H1 (cell line): ENCODE measurements around the gene ITM2B. TPM values are rescaled to one million over a fixed set of nuclear protein-coding genes. Genes with fewer than 3 reads are reported as not detected.

Source experiments
- CTCF ChIA-PET: fragments of 300-600 bp; sonication (Branson Sonifier 250); formaldehyde crosslinking; loops from one replicate; lab custom pipeline; 2021; ENCODE audit not compliant: partially characterized antibody; lab: Charles Lee
- POLR2A ChIA-PET: fragments of 300-600 bp; sonication (Branson Sonifier 250); formaldehyde crosslinking; loops from one replicate; lab custom pipeline; 2021; ENCODE audit warnings: inconsistent platforms; ENCODE audit not compliant: partially characterized antibody; lab: Charles Lee
- DNase-seq, 2 experiments: peaks; one replicate each; pipeline versions ENCODE4 v3.0.0 to v3.0.0-alpha.2; 2010 to 2022; ENCODE audit warnings: low spot score in 2 of 2, low read depth in 1 of 2, mixed read lengths in 1 of 2
- FAIRE-seq: peaks from 2 replicates; lab custom pipeline; 2011; peaks lifted over from hg19 to GRCh38; lab: Jason Lieb, UNC
- H2AFZ ChIP-seq: 2 replicates; pipeline ENCODE4 v1.8.1; 2012; ENCODE audit warnings: low read length, inconsistent platforms
- H2AK5ac ChIP-seq: 2 replicates; pipeline ENCODE4 v1.6.1; 2013; ENCODE audit warnings: low read depth, low read length
- H2BK120ac ChIP-seq: replicated peaks from 2 replicates; pipeline ENCODE3; 2013; ENCODE audit warnings: low read depth, low read length, inconsistent platforms
- H2BK12ac ChIP-seq: 2 replicates; pipeline ENCODE4 v1.6.1; 2013; ENCODE audit warnings: low read depth, low read length
- H2BK15ac ChIP-seq: 2 replicates; pipeline ENCODE4 v1.6.1; 2013; ENCODE audit warnings: low read length
- H2BK20ac ChIP-seq: 2 replicates; pipeline ENCODE4 v1.6.1; 2013; ENCODE audit warnings: low read length
- H2BK5ac ChIP-seq: 2 replicates; pipeline ENCODE4 v1.6.1; 2013; ENCODE audit warnings: low read depth, low read length
- H3K14ac ChIP-seq: 2 replicates; pipeline ENCODE4 v1.6.1; 2013; ENCODE audit warnings: inconsistent platforms; ENCODE audit not compliant: insufficient read length
- H3K18ac ChIP-seq: 2 replicates; pipeline ENCODE4 v1.6.1; 2013; ENCODE audit warnings: low read length; ENCODE audit errors: extremely low read depth
- H3K23ac ChIP-seq: 2 replicates; pipeline ENCODE4 v1.6.1; 2013; ENCODE audit warnings: inconsistent platforms; ENCODE audit not compliant: insufficient read length
- H3K23me2 ChIP-seq: 2 replicates; pipeline ENCODE4 v1.6.1; 2013; ENCODE audit warnings: low read depth, low read length
- H3K27ac ChIP-seq: 2 replicates; pipeline ENCODE4 v1.6.1; 2011; ENCODE audit warnings: low read depth, low read length, inconsistent platforms
- H3K27me3 ChIP-seq, 4 experiments: replicated peaks in 1 of 4; 1 replicate in 1 of 4; 2 replicates in 3 of 4; pipeline versions ENCODE4 v1.6.1 to v1.8.1; 2011 to 2013; ENCODE audit warnings: low read length in 3 of 4, mild to moderate bottlenecking in 3 of 4, inconsistent platforms in 2 of 4, mixed read lengths in 2 of 4, moderate library complexity in 1 of 4; ENCODE audit not compliant: control insufficient read depth in 3 of 4, insufficient read depth in 3 of 4; ENCODE audit errors: extremely low read depth in 1 of 4
- H3K36me3 ChIP-seq, 4 experiments: 2 replicates each; pipeline versions ENCODE4 v1.6.1 to v1.8.1; 2011 to 2013; ENCODE audit warnings: mild to moderate bottlenecking in 4 of 4, low read length in 3 of 4, moderate library complexity in 2 of 4, control low read depth in 1 of 4, inconsistent platforms in 1 of 4; ENCODE audit not compliant: insufficient read depth in 4 of 4, control insufficient read depth in 2 of 4
- H3K4ac ChIP-seq: replicated peaks from 2 replicates; pipeline ENCODE3; 2013; ENCODE audit warnings: low read length, low read depth, mixed read lengths, inconsistent platforms; ENCODE audit not compliant: insufficient read length
- H3K4me1 ChIP-seq, 4 experiments: replicated peaks in 1 of 4; 1 replicate in 1 of 4; 2 replicates in 3 of 4; pipeline versions ENCODE4 v1.6.1 to v1.8.1; 2011 to 2013; ENCODE audit warnings: low read length in 3 of 4, inconsistent platforms in 2 of 4, mixed read lengths in 1 of 4; ENCODE audit not compliant: insufficient read depth in 4 of 4, control insufficient read depth in 3 of 4
- H3K4me2 ChIP-seq, 2 experiments: 2 replicates each; pipeline versions ENCODE4 v1.6.1 to v1.8.1; 2011 to 2013; ENCODE audit warnings: low read depth in 2 of 2, low read length in 2 of 2, control low read depth in 1 of 2, inconsistent platforms in 1 of 2, mild to moderate bottlenecking in 1 of 2; ENCODE audit not compliant: insufficient read depth in 1 of 2
- H3K4me3 ChIP-seq, 4 experiments: fragments of 200-600, 300-600 bp in 1 of 4; sonication (generic), shearing (Covaris generic), sonication (Bioruptor Twin) in 1 of 4; 2 replicates each; pipeline versions ENCODE4 v1.5.1 to v1.8.1; 2011 to 2016; ENCODE audit warnings: low read length in 4 of 4, low read depth in 3 of 4, control low read depth in 2 of 4, inconsistent platforms in 2 of 4, mild to moderate bottlenecking in 2 of 4, mixed read lengths in 1 of 4, moderate library complexity in 1 of 4; ENCODE audit not compliant: insufficient read depth in 2 of 4; ENCODE audit errors: extremely low read depth in 1 of 4
- H3K56ac ChIP-seq: replicated peaks from 2 replicates; pipeline ENCODE3; 2013; ENCODE audit warnings: low read depth, mild to moderate bottlenecking, mixed read lengths, low read length, inconsistent platforms; ENCODE audit not compliant: insufficient read length
- H3K79me1 ChIP-seq: 2 replicates; pipeline ENCODE4 v1.6.1; 2013; ENCODE audit warnings: low read depth, low read length, control low read depth
- H3K79me2 ChIP-seq, 2 experiments: 2 replicates each; pipeline versions ENCODE4 v1.6.1 to v1.8.1; 2012 to 2013; ENCODE audit warnings: low read length in 2 of 2, mild to moderate bottlenecking in 2 of 2, inconsistent platforms in 1 of 2; ENCODE audit not compliant: insufficient read depth in 2 of 2, control insufficient read depth in 1 of 2
- H3K9ac ChIP-seq, 4 experiments: replicated peaks in 1 of 4; 1 replicate in 1 of 4; 2 replicates in 3 of 4; pipeline versions ENCODE4 v1.6.1 to v1.8.1; 2011 to 2013; ENCODE audit warnings: low read depth in 3 of 4, low read length in 3 of 4, control low read depth in 2 of 4, mild to moderate bottlenecking in 2 of 4, moderate library complexity in 2 of 4, inconsistent platforms in 1 of 4; ENCODE audit errors: extremely low read depth in 1 of 4
- H3K9me3 ChIP-seq, 2 experiments: 2 replicates each; pipeline versions ENCODE4 v1.6.1 to v1.8.1; 2012 to 2013; ENCODE audit warnings: mild to moderate bottlenecking in 2 of 2, moderate library complexity in 2 of 2, control low read depth in 1 of 2, inconsistent platforms in 1 of 2, low read depth in 1 of 2, low read length in 1 of 2, mixed read lengths in 1 of 2; ENCODE audit not compliant: insufficient read depth in 2 of 2
- H4K20me1 ChIP-seq, 2 experiments: replicated peaks in 1 of 2; 2 replicates each; pipeline versions ENCODE3 to v1.8.1; 2011 to 2013; ENCODE audit warnings: inconsistent platforms in 2 of 2, low read length in 2 of 2, mild to moderate bottlenecking in 1 of 2; ENCODE audit not compliant: insufficient read depth in 2 of 2, control insufficient read depth in 1 of 2
- H4K5ac ChIP-seq: 2 replicates; pipeline ENCODE4 v1.6.1; 2013; ENCODE audit warnings: low read length, low read depth, mixed read lengths, inconsistent platforms; ENCODE audit not compliant: insufficient read length
- H4K8ac ChIP-seq: 2 replicates; pipeline ENCODE4 v1.8.0; 2013; ENCODE audit warnings: mild to moderate bottlenecking, moderate library complexity, low read length, inconsistent platforms; ENCODE audit not compliant: insufficient read depth; ENCODE audit errors: extremely low read depth
- H4K91ac ChIP-seq: replicated peaks from 2 replicates; pipeline ENCODE3; 2013; ENCODE audit warnings: low read length, mixed read lengths, inconsistent platforms; ENCODE audit not compliant: insufficient read length
- ASH2L ChIP-seq: fragments of 200-600, 300-600 bp; sonication (generic); IDR thresholded peaks from one replicate; pipeline ENCODE4 v1.7.1; 2017; ENCODE audit warnings: low read length
- BCL11A ChIP-seq, 2 experiments: IDR thresholded peaks; one replicate each; pipeline ENCODE4 v1.6.1; 2011; ENCODE audit warnings: low read depth in 2 of 2, low read length in 2 of 2, mild to moderate bottlenecking in 2 of 2
- BRCA1 ChIP-seq: IDR thresholded peaks from 2 replicates; pipeline ENCODE4 v1.6.1; 2012; ENCODE audit warnings: low read depth, low read length, improper control_type of control experiment
- CBX8 ChIP-seq: fragments of 300-800, 300-1000 bp; sonication (generic); IDR thresholded peaks from 2 replicates; pipeline ENCODE4 v1.7.1; 2016; ENCODE audit warnings: low read depth, low read length, borderline replicate concordance
- CHD2 ChIP-seq: IDR thresholded peaks from 2 replicates; pipeline ENCODE4 v1.6.1; 2012; ENCODE audit warnings: low read length, improper control_type of control experiment
- CTBP2 ChIP-seq: IDR thresholded peaks from 2 replicates; pipeline ENCODE4 v1.7.0; 2011; ENCODE audit warnings: borderline replicate concordance, mild to moderate bottlenecking, moderate library complexity, mixed read lengths, low read length; ENCODE audit not compliant: insufficient read depth, insufficient read length
- E2F6 ChIP-seq: IDR thresholded peaks from 2 replicates; pipeline ENCODE4 v1.6.1; 2012; ENCODE audit warnings: inconsistent platforms
- MAX ChIP-seq: IDR thresholded peaks from 2 replicates; pipeline ENCODE4 v1.6.1; 2012; ENCODE audit warnings: inconsistent platforms
- SIN3A ChIP-seq, 2 experiments: IDR thresholded peaks in 1 of 2; conservative IDR thresholded peaks in 1 of 2; 2 replicates each; pipeline ENCODE4 v1.6.1; 2011 to 2012; ENCODE audit warnings: low read length in 2 of 2, improper control_type of control experiment in 1 of 2, low read depth in 1 of 2, mild to moderate bottlenecking in 1 of 2
- SIRT6 ChIP-seq: IDR thresholded peaks from one replicate; pipeline ENCODE4 v1.7.1; 2012; ENCODE audit warnings: low read length, inconsistent platforms
- SRF ChIP-seq: IDR thresholded peaks from 2 replicates; pipeline ENCODE4 v1.6.1; 2011; ENCODE audit warnings: mild to moderate bottlenecking, low read depth, low read length, moderate library complexity
- polyA plus RNA-seq, 7 experiments: library from polyadenylated mRNA; depleted of rRNA in 3 of 7; stranded (reverse) in 5 of 7; unstranded in 2 of 7; fragments of >200 nt in 5 of 7; fragments of 200-250 nt in 2 of 7; gene quantifications; 1 replicate in 5 of 7; 2 replicates in 1 of 7; 4 replicates in 1 of 7; pipeline versions ENCODE4 v1.2.1 to v1.2.3, GENCODE V29; 2011 to 2013; ENCODE audit warnings: missing spikeins in 2 of 7, mixed read lengths in 2 of 7
- total RNA-seq: library from RNA; stranded (reverse); fragmentation: NEBNext Ultra II Directional; extraction: Animal tissue kit (Norgen Biotek cat#: 25700); gene quantifications from 2 replicates; pipeline ENCODE4 v1.2.1, GENCODE V29; 2021

The ITM2B gene
- total and polyA plus RNA-seq, 2 of the 8 experiments (the other 6 are each of a cell fraction or from before 2014, with no cell fraction given) = 132 to 184 TPM

GRCh38 chr13:48266150-48266549 lies 33.1 kb downstream of the ITM2B start:
- FAIRE-seq (no peak), DNase-seq (no peak)
- Histone ChIP-seq H2AK5ac (no peak overlapping the region), H3K79me2 (no peaks in the 10 kb centered on the region), H3K4me1 (peaks cover 0 to 2% (median 0%) of the 10 kb centered on the region in 4 experiments; a peak in 2 of 7 replicates), H2BK20ac (no peak overlapping the region), H3K23ac (no peak overlapping the region), H2BK12ac (no peak overlapping the region), H3K4me2 (no peak overlapping the region), H3K9ac (no peak overlapping the region), H4K5ac (no peak overlapping the region), H3K23me2 (no peaks in the 10 kb centered on the region), H3K56ac (no peak overlapping the region), H4K91ac (no peak overlapping the region), H3K18ac (no peak overlapping the region), H3K4ac (no peak overlapping the region), H2BK120ac (no peak overlapping the region), H2BK15ac (no peak overlapping the region), H3K4me3 (no peak overlapping the region), H3K9me3 (no peaks in the 10 kb centered on the region), H3K36me3 (peaks cover 0 to 24% (median 1%) of the 10 kb centered on the region in 4 experiments; a peak in 2 of 8 replicates), H4K20me1 (no peaks in the 10 kb centered on the region), H2BK5ac (no peak overlapping the region), H4K8ac (no peak overlapping the region), H3K27ac (no peak overlapping the region), H3K79me1 (no peaks in the 10 kb centered on the region), H2AFZ (no peak overlapping the region), H3K14ac (no peak overlapping the region), H3K27me3 (no peaks in the 10 kb centered on the region)
- CTCF ChIA-PET = interaction anchor here (0.6 to 2.7 kb wide), 3 partner anchors 18 to 139 kb away, joined by 3 to 11 read pairs (median 3); no protein-coding TSS in a partner anchor
- POLR2A ChIA-PET = interaction anchor here (1.2 kb wide), 1 partner anchor 10 kb away, joined by 3 read pairs; no protein-coding TSS in a partner anchor
- TF ChIP-seq SIN3A (conservative IDR thresholded peaks at IDR 0.05 in 1 of 2, IDR thresholded peaks at IDR 0.05 in 1 of 2; ENCODE audit: low read depth in 1 of 2, low read length in 2 of 2) = no peak
- TF ChIP-seq MAX = no peak
- TF ChIP-seq SIRT6 = no peak
- TF ChIP-seq CBX8 = no peak
- TF ChIP-seq E2F6 = no peak
- TF ChIP-seq CTBP2 = no peak
- no peak for TF ChIP-seq BRCA1
- TF ChIP-seq SRF = no peak
- no peak for TF ChIP-seq ASH2L
- TF ChIP-seq CHD2 = no peak
- TF ChIP-seq BCL11A (IDR thresholded peaks at IDR 0.05; ENCODE audit: low read depth in 2 of 2, low read length in 2 of 2) = no peak
- TF ChIP-seq, all 59 proteins: peak for 0
